ENCODE measurements around the gene CREBRF.

CREBRF gene

GRCh38 chr5:173175523-173175922, 119.4 kb downstream of the CREBRF start:
- Histone ChIP-seq H3K9me3 (ENCODE audit: severe bottlenecking) (no peaks in the 10 kb centered on the region), H3K27me3 (ENCODE audit: insufficient read depth, poor library complexity, severe bottlenecking) (no peaks in the 10 kb centered on the region), H3K4me3 (ENCODE audit: severe bottlenecking) (no peak overlapping the region), H3K4me1 (ENCODE audit: insufficient read depth, poor library complexity, severe bottlenecking) (no peaks in the 10 kb centered on the region), H3K27ac (ENCODE audit: poor library complexity, severe bottlenecking) (no peak overlapping the region), H3K36me3 (ENCODE audit: low read depth) (no peaks in the 10 kb centered on the region)
- TF ChIP-seq CTCF (IDR thresholded peaks at IDR 0.05; ENCODE audit: poor library complexity, severe bottlenecking) = no peak
- no peak for DNase-seq (ENCODE audit: low spot score)
- no peak for ATAC-seq (ENCODE audit: low read depth)

- no peaks in the 10 kb centered on the region for H3K9me3 ChIP-seq (ENCODE audit: severe bottlenecking)
- H3K27me3 ChIP-seq (ENCODE audit: insufficient read depth, poor library complexity, severe bottlenecking) = no peaks in the 10 kb centered on the region
- H3K4me3 ChIP-seq (ENCODE audit: severe bottlenecking) = no peak overlapping the region
- H3K4me1 ChIP-seq (ENCODE audit: insufficient read depth, poor library complexity, severe bottlenecking) = no peaks in the 10 kb centered on the region
- DNase-seq (ENCODE audit: low spot score) = no peak
- no peaks in the 10 kb centered on the region for H3K36me3 ChIP-seq (ENCODE audit: low read depth)
- no peak for ATAC-seq (ENCODE audit: low read depth)
- TF ChIP-seq CTCF (IDR thresholded peaks at IDR 0.05; ENCODE audit: poor library complexity, severe bottlenecking) = no peak
- no peak overlapping the region for H3K27ac ChIP-seq (ENCODE audit: poor library complexity, severe bottlenecking)
Observed at GRCh38 chr5:173178369-173178910, 122.3 kb downstream of the CREBRF start.

- H3K27ac ChIP-seq (ENCODE audit: poor library complexity, severe bottlenecking) = no peak overlapping the region
- no peaks in the 10 kb centered on the region for H3K36me3 ChIP-seq (ENCODE audit: low read depth)
- no peaks in the 10 kb centered on the region for H3K9me3 ChIP-seq (ENCODE audit: severe bottlenecking)
- DNase-seq (ENCODE audit: low spot score) = no peak
- H3K4me3 ChIP-seq (ENCODE audit: severe bottlenecking) = no peak overlapping the region
- no peaks in the 10 kb centered on the region for H3K27me3 ChIP-seq (ENCODE audit: insufficient read depth, poor library complexity, severe bottlenecking)
- H3K4me1 ChIP-seq (ENCODE audit: insufficient read depth, poor library complexity, severe bottlenecking) = no peaks in the 10 kb centered on the region
- no peak for TF ChIP-seq CTCF (IDR thresholded peaks at IDR 0.05; ENCODE audit: poor library complexity, severe bottlenecking)
- no peak for ATAC-seq (ENCODE audit: low read depth)
Observed at GRCh38 chr5:173180331-173180730, 124.2 kb downstream of the CREBRF start.

GRCh38 chr5:173187054-173187743, 131.0 kb downstream of the CREBRF start:
- DNase-seq (ENCODE audit: low spot score) = no peak
- no peak overlapping the region for H3K27ac ChIP-seq (ENCODE audit: poor library complexity, severe bottlenecking)
- no peak overlapping the region for H3K4me3 ChIP-seq (ENCODE audit: severe bottlenecking)
- no peak for TF ChIP-seq CTCF (IDR thresholded peaks at IDR 0.05; ENCODE audit: poor library complexity, severe bottlenecking)
- H3K27me3 ChIP-seq (ENCODE audit: insufficient read depth, poor library complexity, severe bottlenecking) = no peaks in the 10 kb centered on the region
- H3K36me3 ChIP-seq (ENCODE audit: low read depth) = no peaks in the 10 kb centered on the region
- no peaks in the 10 kb centered on the region for H3K9me3 ChIP-seq (ENCODE audit: severe bottlenecking)
- peak; percentile 59; the same call in 2 of the 3 replicates for ATAC-seq (ENCODE audit: low read depth)
- no peaks in the 10 kb centered on the region for H3K4me1 ChIP-seq (ENCODE audit: insufficient read depth, poor library complexity, severe bottlenecking)

- Histone ChIP-seq H3K9me3 (ENCODE audit: severe bottlenecking) (no peaks in the 10 kb centered on the region), H3K4me1 (ENCODE audit: insufficient read depth, poor library complexity, severe bottlenecking) (no peaks in the 10 kb centered on the region), H3K27me3 (ENCODE audit: insufficient read depth, poor library complexity, severe bottlenecking) (no peaks in the 10 kb centered on the region), H3K27ac (ENCODE audit: poor library complexity, severe bottlenecking) (no peak overlapping the region), H3K4me3 (ENCODE audit: severe bottlenecking) (no peak overlapping the region), H3K36me3 (ENCODE audit: low read depth) (no peaks in the 10 kb centered on the region)
- ATAC-seq (ENCODE audit: low read depth) = no peak
- DNase-seq (ENCODE audit: low spot score) = no peak
- no peak for TF ChIP-seq CTCF (IDR thresholded peaks at IDR 0.05; ENCODE audit: poor library complexity, severe bottlenecking)
Observed at GRCh38 chr5:173188280-173188679, 132.1 kb downstream of the CREBRF start.
